Measurements from ENCODE around the gene BLVRA.
"Not testable (repeated sequence)": the region's sequence is repeated elsewhere in the genome, so short reads cannot be mapped to it uniquely, and the experiment has no call there.

The BLVRA gene, protein sequence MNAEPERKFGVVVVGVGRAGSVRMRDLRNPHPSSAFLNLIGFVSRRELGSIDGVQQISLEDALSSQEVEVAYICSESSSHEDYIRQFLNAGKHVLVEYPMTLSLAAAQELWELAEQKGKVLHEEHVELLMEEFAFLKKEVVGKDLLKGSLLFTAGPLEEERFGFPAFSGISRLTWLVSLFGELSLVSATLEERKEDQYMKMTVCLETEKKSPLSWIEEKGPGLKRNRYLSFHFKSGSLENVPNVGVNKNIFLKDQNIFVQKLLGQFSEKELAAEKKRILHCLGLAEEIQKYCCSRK

GRCh38 chr7:43758029-43758821, at the start of gene BLVRA:
Gene BLVRA (plus strand): TSS chr7:43758680. CDS start chr7:43771159, 12,479 bp downstream.
- DNase-seq, result peak; percentile 32

GRCh38 chr7:43711503-43711902, 47.0 kb upstream of the BLVRA start:
- no peak for DNase-seq

DNA sequence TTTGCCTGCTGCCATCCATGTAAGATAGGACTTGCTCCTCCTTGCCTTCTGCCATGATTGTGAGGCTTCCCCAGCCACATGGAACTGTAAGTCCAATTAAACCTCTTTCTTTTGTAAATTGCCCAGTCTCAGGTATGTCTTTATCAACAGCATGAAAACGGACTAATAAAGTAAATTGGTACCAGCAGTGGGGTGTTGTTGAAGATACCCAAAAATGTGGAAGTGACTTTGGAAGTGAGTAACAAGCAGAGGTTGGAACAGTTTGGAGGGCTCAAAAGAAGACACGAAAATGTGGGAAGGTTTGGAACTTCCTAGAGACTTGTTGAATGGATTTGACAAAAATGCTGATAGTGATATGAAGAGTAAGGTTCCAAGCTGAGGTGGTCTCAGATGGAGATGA, 42.5 kb upstream of the BLVRA start:
- not testable (repeated sequence) for DNase-seq

GRCh38 chr7:43716598-43716997, 41.9 kb upstream of the BLVRA start:
- DNase-seq, result no peak

DNA sequence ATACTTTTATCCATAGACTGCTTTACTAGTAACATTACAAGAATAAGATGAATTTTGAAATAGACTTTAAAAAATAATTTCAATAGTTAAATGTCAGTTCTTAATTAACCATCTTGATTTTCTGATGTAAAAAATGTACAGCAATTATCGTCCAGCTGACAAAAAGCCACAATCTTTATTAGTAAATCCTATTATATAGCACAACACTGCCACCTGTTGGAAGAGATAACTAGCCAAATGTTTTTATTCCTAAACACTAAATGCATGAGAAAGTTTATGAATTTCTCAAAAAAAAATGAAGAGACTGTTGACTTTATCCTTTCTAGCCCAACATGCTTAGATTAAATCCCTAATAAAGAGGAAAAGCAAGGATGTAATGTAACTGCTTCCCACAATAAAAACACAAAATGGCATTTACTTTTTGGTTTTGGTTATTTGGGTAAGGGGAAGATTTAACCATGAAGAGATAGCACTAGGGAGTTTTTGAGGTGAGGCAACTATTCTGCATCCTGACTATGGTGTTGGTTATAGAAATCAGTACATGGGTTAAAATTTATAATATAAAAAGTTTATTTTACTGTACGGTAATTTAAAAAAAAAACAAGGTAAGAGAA, 37.2 kb upstream of the BLVRA start:
- no peak for DNase-seq

DNA sequence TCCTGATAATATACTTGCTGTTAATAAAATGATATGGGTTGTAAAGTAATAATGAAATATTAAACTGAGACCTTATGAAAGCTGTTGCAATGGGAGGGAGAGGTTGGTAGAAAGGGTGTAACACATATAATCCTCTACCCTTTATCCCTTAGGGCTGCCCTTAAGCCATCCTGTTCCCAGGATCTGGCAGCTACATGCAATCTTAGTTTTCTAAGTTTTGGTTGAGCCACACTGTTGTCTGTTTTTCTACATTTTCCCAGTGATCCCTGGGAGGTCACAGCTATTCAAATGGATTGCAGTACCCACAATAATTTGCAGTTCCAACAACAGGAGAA, 35.5 kb upstream of the BLVRA start:
- no peak for DNase-seq

- DNase-seq, result no peak
Observed at GRCh38 chr7:43725251-43725650, 33.2 kb upstream of the BLVRA start.

DNA sequence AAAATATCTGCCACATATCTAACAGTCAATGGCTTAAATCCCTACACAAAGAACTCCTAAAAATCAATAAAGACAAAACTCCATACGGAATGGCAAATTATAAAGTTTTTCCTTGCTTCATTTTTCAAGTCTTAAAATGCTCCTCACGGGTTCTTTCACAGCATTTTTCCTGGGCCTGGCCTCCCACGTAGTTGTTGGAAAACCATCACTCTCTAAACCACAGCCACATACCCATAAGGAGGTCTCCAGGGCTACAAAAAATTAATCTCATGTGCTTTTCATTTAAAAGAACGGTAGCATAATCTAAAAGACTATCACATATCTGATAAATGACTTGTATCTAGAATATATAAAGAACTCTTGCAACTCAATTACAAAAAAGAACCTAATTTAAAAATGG, 32.0 kb upstream of the BLVRA start:
- no peak for DNase-seq

DNA sequence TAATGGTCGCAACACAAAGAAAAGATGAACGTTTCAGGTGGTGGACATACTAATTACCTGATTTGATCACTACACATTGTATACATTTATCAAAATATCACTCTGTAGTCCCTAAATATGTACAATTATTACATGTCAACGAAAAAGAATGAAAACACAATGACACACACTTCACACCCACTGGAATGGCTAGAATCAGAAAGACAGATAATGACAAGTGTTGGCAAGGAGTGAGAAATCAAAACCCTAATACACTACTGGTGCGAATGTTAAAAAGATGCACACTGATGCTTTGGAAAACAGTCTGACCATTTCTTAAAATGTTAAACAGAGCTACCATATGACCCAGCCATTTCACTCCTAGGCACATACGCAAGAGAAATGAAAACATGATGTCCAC, 31.5 kb upstream of the BLVRA start:
- no peak for DNase-seq

GRCh38 chr7:43727494-43727893, 31.0 kb upstream of the BLVRA start:
- DNase-seq, result no peak

DNA sequence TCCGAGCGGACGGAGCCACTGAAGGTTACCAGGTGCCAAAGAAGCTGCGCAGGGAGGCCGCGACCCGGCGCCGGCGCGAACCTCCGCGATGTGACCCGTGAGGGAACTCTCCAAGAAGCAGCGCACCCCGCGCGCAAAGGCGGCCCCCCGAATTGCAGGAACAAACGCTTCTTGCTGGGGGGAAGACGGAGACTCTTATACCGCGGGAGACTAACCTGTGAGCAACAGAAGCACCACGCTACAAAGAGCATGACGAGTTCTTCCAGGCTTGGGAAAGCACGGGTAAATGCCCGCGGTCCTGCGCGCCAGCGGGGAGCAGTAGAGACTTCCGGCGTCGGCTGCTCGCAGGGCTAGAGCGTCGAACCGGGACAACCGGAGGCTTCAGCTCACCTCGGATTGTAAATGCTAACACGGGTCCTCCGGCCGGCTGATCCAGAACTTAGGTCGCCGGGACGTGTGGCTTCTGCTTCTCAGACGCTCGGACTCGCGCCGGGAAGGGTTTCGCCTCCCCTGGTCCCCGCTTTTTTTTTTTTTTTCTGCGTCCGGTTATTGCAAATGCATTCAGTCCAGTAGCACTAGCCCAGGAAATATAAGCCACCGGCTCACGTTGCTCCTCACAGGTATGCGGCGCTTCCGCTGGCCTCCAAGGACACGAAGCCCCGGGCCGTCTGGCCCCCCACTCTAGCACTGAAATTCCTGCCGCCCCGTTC, 29.1 kb upstream of the BLVRA start, which contains the start of gene COA1:
COA1 (minus strand) TSS at position 310 of the 710 bp plus-strand sequence. CDS start 80,909 bp downstream, outside the sequence.
- peak; percentile 76 for DNase-seq

GRCh38 chr7:43729924-43730248, 28.6 kb upstream of the BLVRA start:
- DNase-seq, result no peak

DNA sequence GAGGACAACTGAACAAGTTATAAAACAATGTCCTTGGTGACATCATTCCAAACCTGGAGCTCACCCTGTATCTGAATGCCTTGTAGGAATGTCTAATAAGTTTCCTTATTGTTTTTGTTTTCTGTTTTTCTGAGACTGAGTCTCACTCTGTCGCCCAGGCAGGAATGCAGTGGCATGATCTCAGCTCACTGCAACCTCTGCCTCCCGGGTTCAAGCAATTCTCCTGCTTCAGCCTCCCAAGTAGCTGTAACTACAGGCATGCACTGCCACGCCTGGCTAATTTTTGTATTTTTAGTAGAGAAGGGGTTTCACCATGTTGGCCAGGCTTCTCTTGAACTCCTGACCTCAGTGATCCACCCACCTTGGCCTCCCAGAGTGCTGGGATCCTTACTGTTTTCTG, 27.0 kb upstream of the BLVRA start:
- DNase-seq, result not testable (repeated sequence)

- DNase-seq, result not testable (repeated sequence)
Observed at GRCh38 chr7:43734575-43735332, 23.7 kb upstream of the BLVRA start.

- DNase-seq, result no peak
Observed at GRCh38 chr7:43735403-43735801, 23.1 kb upstream of the BLVRA start.

GRCh38 chr7:43735802-43736603, 22.5 kb upstream of the BLVRA start:
- no peak for DNase-seq

GRCh38 chr7:43737467-43738127, 20.9 kb upstream of the BLVRA start:
- no peak for DNase-seq

GRCh38 chr7:43742692-43743091, 15.8 kb upstream of the BLVRA start:
- DNase-seq, result no peak

DNA sequence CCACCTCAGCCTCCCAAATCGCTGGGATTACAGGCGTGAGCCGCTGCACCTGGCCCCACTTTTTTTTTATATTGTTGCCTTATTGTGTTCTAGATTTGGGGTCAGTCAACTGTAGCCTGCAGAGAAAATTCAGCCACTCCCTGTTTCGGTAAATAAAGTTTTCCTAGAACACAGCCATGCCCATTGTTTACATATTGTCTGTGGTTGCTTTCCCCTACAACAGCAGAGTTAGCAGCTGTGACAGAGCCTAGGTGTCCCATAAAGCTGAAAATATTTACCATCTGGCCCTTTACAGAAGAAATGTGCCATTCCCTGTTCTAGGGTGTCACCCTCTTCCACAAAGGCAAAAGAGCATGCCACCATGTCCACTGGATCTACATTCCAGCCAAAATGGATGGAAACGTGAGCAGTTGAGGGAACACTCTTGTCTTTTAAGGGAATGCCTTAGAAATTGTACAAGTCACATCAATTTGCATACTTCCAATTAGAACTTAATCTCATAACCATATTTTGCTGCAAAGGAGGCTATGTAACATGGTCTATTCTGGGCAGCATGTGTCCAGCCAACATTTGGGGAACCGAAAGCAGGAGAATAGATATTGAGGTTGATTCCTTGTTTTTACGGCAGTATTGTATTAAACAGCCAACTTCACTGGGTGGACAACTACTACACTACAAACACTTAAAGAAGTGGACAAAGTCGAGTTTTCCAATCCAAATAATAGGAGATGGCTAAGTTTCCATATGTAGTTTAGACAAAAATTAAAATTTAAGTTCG, 11.0 kb upstream of the BLVRA start:
- no peak for DNase-seq

DNA sequence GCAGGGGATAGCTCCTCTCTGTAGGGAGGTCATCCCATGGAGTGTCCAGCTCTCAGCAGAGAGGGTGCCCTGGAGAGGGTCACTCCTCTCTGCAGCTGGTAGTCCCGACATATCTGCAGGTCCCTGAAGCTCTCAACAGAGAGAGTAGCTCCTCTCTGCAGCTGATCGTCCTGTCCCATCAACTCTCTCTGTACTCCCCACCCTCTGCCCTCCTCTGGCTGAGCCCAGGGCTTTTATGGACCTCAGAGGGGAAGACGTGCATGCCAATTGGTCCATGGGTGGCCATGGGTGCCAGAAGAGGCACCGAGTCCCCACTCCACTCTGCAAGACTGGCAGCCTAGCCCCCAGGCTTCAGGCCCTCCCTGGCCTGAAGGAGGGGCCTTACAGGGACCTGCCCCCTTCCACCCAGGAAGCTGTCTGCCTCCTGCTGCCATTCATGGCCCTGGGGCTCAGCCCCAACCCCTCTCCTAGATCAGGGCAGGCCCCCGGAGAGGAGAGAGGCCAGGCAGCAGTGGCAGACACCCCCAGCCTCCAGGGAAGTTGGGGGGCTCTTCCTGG, 9.0 kb upstream of the BLVRA start:
- DNase-seq, result no peak
